Activated gamma-delta T cell treated with anti-CD3 and anti-CD28 coated beads, Interleukin-2, amount 50 U/mL, for 16 hours (primary cell): Measurements from ENCODE around the gene AAR2.

ENCODE experiments used
- DNase-seq: peaks from one replicate; pipeline ENCODE4 v3.0.0-alpha.2; 2020; ENCODE audit warnings: low read depth

Gene AAR2

DNA sequence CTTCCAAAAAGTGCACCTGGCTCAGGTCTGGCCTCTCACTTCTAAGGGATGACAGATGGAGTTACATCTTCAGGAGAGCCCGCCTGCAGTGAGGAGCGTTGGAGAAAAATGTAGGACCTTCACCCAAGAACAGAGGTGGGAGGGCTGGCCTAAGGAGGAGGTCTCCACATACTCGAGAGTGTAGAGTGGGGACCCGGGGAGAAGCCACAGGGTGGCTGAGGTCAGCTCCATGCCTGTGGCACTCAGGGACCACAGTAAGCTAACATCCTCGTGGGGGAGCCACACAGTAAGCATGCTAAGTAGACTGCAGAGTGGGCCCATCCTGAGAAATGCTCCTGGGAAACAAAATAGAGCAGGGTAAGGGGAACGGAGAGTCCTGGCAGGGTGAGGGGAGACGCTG, 24.0 kb downstream of the AAR2 start:
- no peak for DNase-seq

DNA sequence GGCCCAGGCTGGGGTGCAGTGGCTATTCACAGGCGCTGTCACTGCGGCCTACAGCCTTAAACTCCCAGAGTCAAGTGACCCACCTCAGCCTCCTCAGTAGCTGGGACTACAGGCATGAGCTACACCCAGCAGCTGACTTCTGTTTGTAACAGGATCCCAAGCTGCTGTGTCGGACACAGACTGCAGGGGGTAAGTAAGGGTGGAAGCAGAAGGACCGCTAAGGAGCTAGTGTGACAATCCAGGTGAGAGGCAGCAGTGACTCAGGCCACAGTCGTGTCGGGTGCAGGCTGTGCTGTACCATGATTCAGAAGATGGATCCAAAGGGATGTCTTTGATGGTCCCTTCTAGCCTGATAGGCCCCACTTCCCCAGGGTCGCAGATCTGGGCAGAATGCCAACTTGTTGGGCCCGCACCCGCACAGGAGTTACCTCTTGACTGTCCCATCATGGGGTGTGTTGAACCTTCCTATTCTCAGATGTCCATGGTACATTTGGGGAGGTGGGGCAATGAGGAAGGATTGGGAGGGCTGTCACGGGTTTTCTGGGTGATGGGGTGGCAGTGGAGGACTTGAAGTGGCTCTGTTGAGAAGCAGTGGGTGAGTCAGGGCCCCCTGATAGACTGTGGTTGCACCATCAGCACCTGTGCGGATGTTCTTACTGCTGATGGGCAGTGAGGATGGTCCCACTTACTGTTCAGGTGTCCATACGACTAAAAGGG, 25.3 kb downstream of the AAR2 start:
- no peak for DNase-seq

DNA sequence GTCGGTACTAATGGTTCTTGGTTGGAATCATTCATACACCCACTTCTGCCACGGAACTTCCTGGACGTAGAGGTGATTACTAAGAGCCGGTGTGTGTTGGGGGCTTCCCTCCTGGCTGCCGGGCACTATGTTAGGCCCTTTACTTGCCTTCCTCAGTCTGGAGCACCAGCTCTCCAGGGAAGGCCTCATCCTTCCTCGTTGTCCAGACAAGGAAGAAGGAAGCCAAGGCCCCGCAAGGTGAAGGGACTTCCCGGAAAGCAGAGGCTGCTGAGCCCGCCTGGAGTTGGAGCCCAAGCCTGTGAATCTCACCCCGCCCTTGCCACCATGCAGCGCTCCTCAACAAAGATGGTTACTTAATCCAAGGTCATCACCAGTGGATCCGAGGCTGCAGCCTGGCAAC, 26.2 kb downstream of the AAR2 start:
- no peak for DNase-seq

DNA sequence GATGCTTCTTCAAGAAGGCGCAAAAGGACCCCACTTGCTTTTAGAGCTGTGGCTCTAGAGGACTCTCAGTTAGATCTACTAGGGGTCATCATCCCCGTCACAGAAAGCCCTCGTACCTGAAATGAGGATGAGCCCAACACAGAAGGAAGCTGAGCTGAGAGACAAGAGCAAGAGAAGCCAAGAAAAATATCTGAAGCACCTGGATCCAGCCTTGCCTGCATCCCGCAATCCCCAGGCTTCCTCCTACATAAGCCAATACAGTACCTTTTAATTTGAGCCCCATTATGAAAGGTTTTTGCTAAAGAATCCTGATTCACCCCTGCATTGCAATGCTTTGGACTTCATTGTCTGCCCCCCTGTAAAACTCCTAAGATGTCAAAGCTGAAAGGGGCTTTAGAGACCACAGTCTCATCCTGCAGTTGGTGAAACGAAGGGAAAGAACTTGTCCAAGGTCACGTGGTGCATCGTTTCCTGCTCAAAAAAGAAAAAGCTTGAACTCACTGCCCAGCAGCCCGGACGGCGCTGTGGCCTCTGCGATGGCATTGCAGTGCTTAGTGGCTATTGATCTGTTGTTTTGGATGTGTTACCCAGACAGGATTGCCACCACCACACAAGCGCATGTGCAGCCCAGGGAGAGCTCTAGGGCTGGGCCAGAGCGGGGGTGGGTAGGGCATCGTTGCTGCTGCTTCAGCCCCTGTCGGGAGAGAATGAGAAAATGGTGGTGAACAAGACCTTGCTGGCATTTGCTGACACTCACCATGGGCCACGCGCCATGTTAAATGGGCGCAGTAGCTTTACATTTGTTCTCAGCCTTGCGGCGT, 28.4 kb downstream of the AAR2 start:
- no peak for DNase-seq

DNA sequence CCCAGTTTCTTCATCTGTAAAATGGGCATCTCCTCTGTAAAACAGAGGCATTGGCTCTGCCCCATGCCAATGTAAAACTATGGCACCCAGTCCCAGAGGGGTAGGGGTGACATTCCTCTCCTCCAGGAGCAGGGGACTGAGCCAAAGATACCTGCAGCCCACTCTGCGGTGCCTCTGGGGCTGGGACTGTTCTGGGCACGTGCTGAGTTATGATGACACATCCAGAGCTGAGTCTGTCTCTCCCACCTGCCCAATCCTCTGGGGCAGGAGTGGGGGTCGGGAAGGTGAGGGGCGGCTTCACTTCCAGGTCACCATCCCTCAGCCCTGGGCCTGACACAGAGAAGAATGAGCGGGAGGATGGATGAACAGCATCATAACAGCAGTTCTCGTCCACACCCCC, 29.9 kb downstream of the AAR2 start:
- no peak for DNase-seq

GRCh38 chr20:36267605-36268381, 31.5 kb downstream of the AAR2 start:
- no peak for DNase-seq

- DNase-seq: no peak
These were observed 32.4 kb downstream of the AAR2 start for GRCh38 chr20:36268440-36269342.

- DNase-seq: no peak
These were observed 33.2 kb downstream of the AAR2 start for GRCh38 chr20:36269507-36269906.

DNA sequence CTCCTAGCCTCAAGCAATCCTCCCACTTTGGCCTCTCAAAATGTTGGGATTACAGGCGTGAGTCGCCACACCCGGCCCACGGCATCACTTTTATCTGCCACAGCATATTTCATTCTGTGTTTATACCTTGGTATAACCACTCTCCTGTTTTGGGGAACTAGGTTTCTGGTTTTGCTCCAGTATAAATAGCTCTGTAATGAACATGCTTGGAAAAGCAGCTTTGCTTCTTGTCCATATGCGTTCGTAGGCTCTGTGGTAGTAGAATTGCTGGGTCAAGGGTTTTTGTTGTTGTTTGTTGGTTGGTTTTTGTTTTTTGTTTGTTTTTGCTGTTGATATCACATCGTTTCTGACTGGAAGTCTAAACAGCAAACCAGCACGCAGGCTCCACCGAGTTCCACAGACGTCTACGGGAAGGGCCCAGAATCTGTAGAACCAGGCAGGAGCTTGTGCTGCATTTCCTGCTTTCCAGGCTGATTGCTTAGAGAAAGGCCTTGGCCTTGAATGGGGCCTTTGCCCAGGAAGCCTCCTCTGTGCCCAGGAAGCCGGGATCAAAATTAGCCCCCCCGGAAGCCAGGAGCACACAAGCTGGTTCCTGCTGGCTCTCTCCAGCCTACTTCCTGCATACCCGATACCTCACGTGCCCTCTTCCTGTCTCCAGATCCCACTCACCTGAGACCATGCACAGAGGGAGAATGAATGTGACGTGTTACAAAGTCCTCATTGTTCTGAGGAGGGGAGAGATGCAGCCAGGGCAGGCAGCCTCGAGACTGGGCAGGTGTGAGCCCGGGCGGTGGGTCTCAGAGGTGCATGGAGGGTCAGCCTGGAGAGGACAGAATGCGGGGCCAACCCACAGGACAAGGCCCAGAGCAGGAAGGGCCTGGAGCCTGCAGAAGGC, 34.7 kb downstream of the AAR2 start:
- DNase-seq: no peak

DNA sequence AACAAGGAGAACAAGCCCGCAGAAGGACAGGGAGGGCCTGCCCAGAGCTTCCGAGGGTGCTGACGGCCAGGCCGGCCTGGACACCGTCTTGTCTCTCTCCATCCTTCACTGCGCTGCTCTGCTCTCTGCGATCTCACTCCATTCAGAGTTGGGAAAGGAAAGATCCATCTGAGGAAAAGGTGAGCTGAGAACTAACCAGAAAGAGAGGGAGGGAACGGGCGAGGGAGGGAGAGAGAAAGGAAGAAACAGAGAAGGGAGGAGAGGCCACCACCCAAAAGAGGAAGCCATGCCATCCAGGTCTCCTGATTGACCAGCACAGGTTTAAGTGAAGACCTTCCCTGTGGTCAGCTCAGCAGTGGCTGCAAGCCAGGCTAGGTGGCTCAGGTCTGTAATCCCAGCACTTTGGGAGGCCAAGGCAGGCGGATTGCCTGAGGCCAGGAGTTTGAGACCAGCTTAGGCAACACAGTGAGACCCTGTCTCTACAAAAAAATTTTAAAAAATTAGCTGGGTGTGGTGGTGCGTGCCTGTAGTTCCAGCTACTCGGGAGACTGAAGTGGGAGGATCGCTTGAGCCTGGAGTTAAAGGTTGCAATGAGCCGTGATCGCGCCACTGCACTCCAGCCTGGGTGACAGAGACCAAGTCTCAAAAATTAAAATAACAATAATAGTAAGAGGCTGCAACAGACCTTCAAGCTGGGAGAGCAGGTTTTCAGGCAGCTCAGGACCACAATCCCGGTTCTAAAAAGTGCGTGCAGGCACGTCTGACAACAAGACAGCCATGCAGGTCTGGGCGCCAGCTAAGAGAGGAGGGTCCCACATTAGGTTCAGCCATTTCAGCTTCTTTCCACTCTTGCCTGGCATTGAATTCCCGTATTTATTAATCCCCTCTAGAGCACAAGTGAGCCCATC, 35.6 kb downstream of the AAR2 start:
- DNase-seq: no peak

DNA sequence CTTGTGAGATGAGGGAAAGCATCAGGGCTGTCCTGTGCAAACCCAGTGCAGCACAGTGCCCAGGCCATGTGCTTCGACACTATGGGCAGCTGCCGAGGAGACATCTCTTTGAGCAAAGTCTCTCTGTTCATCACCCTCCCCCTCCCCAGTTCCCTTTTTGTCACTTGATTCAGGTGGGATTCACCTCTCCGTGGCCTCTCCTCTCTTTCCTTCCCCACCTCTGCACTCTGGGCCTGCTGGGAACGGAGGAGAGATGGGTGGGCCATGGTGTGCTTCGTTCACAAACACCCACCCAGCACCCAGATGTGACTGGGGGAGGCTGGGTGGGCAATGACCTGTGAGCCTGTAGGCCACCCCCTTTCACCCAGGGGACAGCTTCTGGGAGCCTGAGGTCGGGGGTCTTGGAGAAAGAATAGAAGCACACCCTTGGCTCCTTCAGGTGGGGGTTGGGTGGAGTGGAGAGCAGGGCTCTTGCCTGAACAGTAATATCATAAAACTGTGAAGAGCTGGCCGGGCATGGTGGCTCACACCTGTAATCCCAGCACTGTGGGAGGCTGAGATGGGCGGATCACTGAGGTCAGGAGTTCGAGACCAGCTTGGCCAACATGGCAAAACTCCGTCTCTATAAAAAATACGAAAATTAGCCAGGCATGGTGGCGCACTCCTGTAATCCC, 36.4 kb downstream of the AAR2 start:
- no peak for DNase-seq

DNA sequence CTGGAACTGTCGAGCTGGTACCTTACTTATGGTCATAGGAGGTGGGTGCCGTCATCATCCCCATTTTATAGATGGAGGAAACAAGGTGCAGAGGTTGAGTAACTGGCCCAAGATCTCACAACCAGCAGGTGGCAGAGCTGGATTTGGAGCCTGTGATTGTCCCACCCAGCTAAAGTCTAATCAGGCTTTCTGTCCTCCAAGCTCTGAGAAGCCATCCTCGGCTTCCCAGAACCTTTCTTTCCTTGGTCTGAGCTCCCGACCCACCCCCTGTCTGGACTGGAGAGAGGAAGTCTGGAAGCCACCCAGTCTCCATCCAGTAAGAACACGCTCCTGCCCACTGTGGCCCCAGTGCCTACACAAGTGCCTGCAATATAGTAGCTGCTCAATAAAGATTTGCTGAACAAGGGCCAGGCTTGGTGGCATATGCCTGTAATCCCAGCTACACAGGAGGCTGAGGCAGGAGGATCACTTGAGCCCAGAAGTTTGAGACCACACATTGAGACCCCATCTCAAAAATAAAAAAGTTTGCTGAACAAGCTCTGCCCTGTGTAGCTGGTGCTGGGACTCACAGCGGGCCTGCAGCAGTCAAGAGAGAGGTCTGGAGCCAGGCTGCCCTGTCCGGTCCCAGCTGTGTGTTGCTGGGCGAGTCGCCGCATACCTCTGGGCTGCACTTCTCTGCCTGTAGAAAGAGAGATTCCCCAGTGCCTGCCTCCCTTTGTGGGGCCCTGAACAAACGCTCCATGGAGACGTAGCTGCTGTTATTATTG, 37.3 kb downstream of the AAR2 start:
- DNase-seq: no peak

- DNase-seq: no peak
These were observed 38.0 kb downstream of the AAR2 start for GRCh38 chr20:36274181-36274841.

DNA sequence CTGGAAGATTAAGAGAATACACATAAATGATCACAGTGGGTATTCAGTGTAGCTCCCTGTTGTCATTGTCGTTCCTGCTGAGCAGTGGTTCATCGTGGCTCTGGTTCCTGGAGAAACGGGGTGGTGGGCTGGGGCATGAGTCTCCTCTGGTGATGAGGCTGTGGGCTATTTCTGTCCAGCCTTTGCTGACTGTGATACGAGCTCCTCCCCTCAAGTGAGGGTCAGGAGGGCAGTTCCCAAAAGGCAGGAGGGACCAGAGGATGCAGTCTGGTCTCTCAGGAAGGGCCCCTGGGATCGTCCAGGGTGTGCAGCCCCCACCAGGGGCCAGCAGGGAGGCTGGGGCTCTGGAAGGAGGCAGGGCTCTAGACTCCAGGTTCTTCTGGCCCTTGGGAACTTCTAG, 38.7 kb downstream of the AAR2 start:
- no peak for DNase-seq

GRCh38 chr20:36275441-36276189, 39.3 kb downstream of the AAR2 start:
- no peak for DNase-seq

GRCh38 chr20:36277546-36277945, 41.3 kb downstream of the AAR2 start:
- DNase-seq: no peak

- no peak for DNase-seq
These were observed 43.1 kb downstream of the AAR2 start for GRCh38 chr20:36279362-36279761.
